CD14-positive monocyte (primary cell): ENCODE data around the gene INTS15. TPM values are rescaled to one million over a fixed set of nuclear protein-coding genes. Genes with fewer than 3 reads are reported as not detected.

ENCODE experiments used
- DNase-seq, 3 donors: peaks; one replicate each; pipeline ENCODE4 v3.0.0-alpha.2; 2011 to 2022
- H2AFZ ChIP-seq: 2 replicates; pipeline ENCODE4 v1.6.0; 2012; ENCODE audit warnings: mild to moderate bottlenecking, low read depth, low read length, inconsistent platforms; ENCODE audit not compliant: insufficient read depth, poor library complexity, severe bottlenecking
- H3K27ac ChIP-seq, 2 donors: 1 replicate in 1 of 2; 2 replicates in 1 of 2; pipeline ENCODE4 v1.5.1; 2012 to 2013; ENCODE audit warnings: low read length in 2 of 2, control low read depth in 1 of 2, inconsistent platforms in 1 of 2, low read depth in 1 of 2, mild to moderate bottlenecking in 1 of 2
- H3K27me3 ChIP-seq, 2 donors: one replicate each; pipeline versions ENCODE4 v1.6.0 to v1.6.1; 2011 to 2013; ENCODE audit warnings: low read length in 2 of 2; ENCODE audit not compliant: control insufficient read depth in 2 of 2, insufficient read depth in 2 of 2
- H3K36me3 ChIP-seq, 2 donors: replicated peaks in 1 of 2; 1 replicate in 1 of 2; 2 replicates in 1 of 2; pipeline versions ENCODE4 v1.5.1 to v1.6.1; 2012 to 2013; ENCODE audit warnings: low read length in 2 of 2, control low read depth in 1 of 2, inconsistent platforms in 1 of 2, mild to moderate bottlenecking in 1 of 2; ENCODE audit not compliant: insufficient read depth in 2 of 2, control insufficient read depth in 1 of 2
- H3K4me1 ChIP-seq, 2 donors: 1 replicate in 1 of 2; 2 replicates in 1 of 2; pipeline versions ENCODE4 v1.5.1 to v1.6.1; 2012 to 2013; ENCODE audit warnings: low read length in 2 of 2, control low read depth in 1 of 2, inconsistent platforms in 1 of 2, mild to moderate bottlenecking in 1 of 2, moderate library complexity in 1 of 2; ENCODE audit not compliant: insufficient read depth in 2 of 2, control insufficient read depth in 1 of 2
- H3K4me2 ChIP-seq: replicated peaks from 2 replicates; pipeline ENCODE3; 2012; ENCODE audit warnings: low read length, moderate library complexity, mild to moderate bottlenecking; ENCODE audit not compliant: poor library complexity, severe bottlenecking; ENCODE audit errors: extremely low read depth
- H3K4me3 ChIP-seq, 3 experiments: fragments of 200-600 bp in 1 of 3; sonication (generic) in 1 of 3; replicated peaks in 1 of 3; 1 replicate in 2 of 3; 2 replicates in 1 of 3; pipeline ENCODE4 v1.5.1; 2011 to 2013; ENCODE audit warnings: low read length in 3 of 3, mild to moderate bottlenecking in 3 of 3, control low read depth in 2 of 3, low read depth in 2 of 3, inconsistent platforms in 1 of 3, moderate library complexity in 1 of 3
- H3K79me2 ChIP-seq: 2 replicates; pipeline ENCODE4 v1.6.0; 2012; ENCODE audit warnings: mild to moderate bottlenecking, control low read depth, inconsistent platforms, low read length, moderate library complexity; ENCODE audit not compliant: insufficient read depth
- H3K9ac ChIP-seq: 2 replicates; pipeline ENCODE4 v1.6.0; 2017; ENCODE audit warnings: low read length, mild to moderate bottlenecking; ENCODE audit not compliant: insufficient read depth, poor library complexity, severe bottlenecking
- H3K9me3 ChIP-seq, 2 donors: replicated peaks in 1 of 2; 1 replicate in 1 of 2; 2 replicates in 1 of 2; pipeline versions ENCODE4 v1.5.1 to v1.6.1; 2012 to 2013; ENCODE audit warnings: low read length in 2 of 2, control low read depth in 1 of 2; ENCODE audit not compliant: control insufficient read depth in 1 of 2, insufficient read depth in 1 of 2
- H4K20me1 ChIP-seq: 2 replicates; pipeline ENCODE4 v1.6.0; 2012; ENCODE audit warnings: mild to moderate bottlenecking, low read length, control low read depth, moderate library complexity; ENCODE audit not compliant: insufficient read depth
- H3K27ac Mint-ChIP-seq, 7 donors: one replicate each; pipeline ENCODE4 v1.8.0; 2020; ENCODE audit warnings: mild to moderate bottlenecking in 7 of 7, mixed read lengths in 7 of 7, moderate library complexity in 6 of 7, inconsistent platforms in 2 of 7
- H3K27me3 Mint-ChIP-seq, 3 donors: one replicate each; pipeline ENCODE4 v1.8.0; 2021 to 2022; ENCODE audit warnings: low read depth in 3 of 3, mild to moderate bottlenecking in 3 of 3, mixed read lengths in 3 of 3, moderate library complexity in 3 of 3, inconsistent platforms in 1 of 3
- H3K36me3 Mint-ChIP-seq, 2 donors: one replicate each; pipeline ENCODE4 v1.8.0; 2020; ENCODE audit warnings: mixed read lengths in 2 of 2, inconsistent platforms in 1 of 2, mild to moderate bottlenecking in 1 of 2
- H3K4me1 Mint-ChIP-seq: one replicate; pipeline ENCODE4 v1.8.0; 2020; ENCODE audit warnings: mild to moderate bottlenecking, mixed read lengths
- H3K4me3 Mint-ChIP-seq, 2 donors: one replicate each; pipeline ENCODE4 v1.8.0; 2020; ENCODE audit warnings: mild to moderate bottlenecking in 2 of 2, mixed read lengths in 2 of 2, moderate library complexity in 1 of 2
- H3K9me3 Mint-ChIP-seq, 7 donors: one replicate each; pipeline ENCODE4 v1.8.0; 2020 to 2022; ENCODE audit warnings: mixed read lengths in 7 of 7, mild to moderate bottlenecking in 6 of 7, moderate library complexity in 6 of 7, inconsistent platforms in 2 of 7
- CTCF ChIP-seq: fragments of 200-600 bp; IDR thresholded peaks from one replicate; pipeline ENCODE4 v1.8.0; 2022; ENCODE audit warnings: antibody characterized with exemption, mild to moderate bottlenecking
- WGBS: methylation state at CpG from one replicate; pipeline ENCODE4 v1.1.5; 2013; ENCODE audit warnings: missing lambda C conversion rate; ENCODE audit not compliant: insufficient coverage; 5-methylcytosine and 5-hydroxymethylcytosine counted together
- intact Hi-C, 2 donors: fragments of 100-400 bp; cut with micrococcal nuclease; formaldehyde crosslinking; loops; one replicate each; pipeline versions ENCODE4 v1.15.0 to v1.15.1; 2023
- polyA plus RNA-seq, 3 donors: library from polyadenylated mRNA; depleted of rRNA in 1 of 3; unstranded in 2 of 3; stranded (reverse) in 1 of 3; fragments of 300-500 nt in 2 of 3; fragments of >200 nt in 1 of 3; fragmentation: Illumina TruSeq in 2 of 3; gene quantifications; 1 replicate in 2 of 3; 2 replicates in 1 of 3; pipeline ENCODE4 v1.2.3, GENCODE V29; 2012 to 2021

Gene INTS15
- polyA plus RNA-seq, 3 donors = 16.9 to 32.7 (median 17.2) TPM

GRCh38 chr7:6563936-6564770 lies 25.7 kb upstream of the INTS15 start:
- H3K27ac ChIP-seq = no peak overlapping the region
- no peak for DNase-seq
- Mint-ChIP-seq H3K4me3 (no peak overlapping the region), H3K9me3 (no peaks in the 10 kb centered on the region), H3K27ac (no peak overlapping the region), H3K36me3 (no peaks in the 10 kb centered on the region), H3K27me3 (peaks cover 8 to 9% (median 9%) of the 10 kb centered on the region in 3 donors), H3K4me1 (no peaks in the 10 kb centered on the region)
- no peaks in the 10 kb centered on the region for H3K79me2 ChIP-seq
- no peaks in the 10 kb centered on the region for H4K20me1 ChIP-seq
- WGBS = 84% methylated on average over 5 of the region's 12 CpGs
- no peak overlapping the region for H2AFZ ChIP-seq
- H3K4me2 ChIP-seq = no peak overlapping the region
- no peak overlapping the region for H3K4me3 ChIP-seq
- H3K9ac ChIP-seq = no peak overlapping the region
- TF ChIP-seq CTCF = no peak
- H3K4me1 ChIP-seq = no peaks in the 10 kb centered on the region
- no peaks in the 10 kb centered on the region for H3K9me3 ChIP-seq
- intact Hi-C loops = no loop called here
- H3K27me3 ChIP-seq = no peaks in the 10 kb centered on the region
- no peaks in the 10 kb centered on the region for H3K36me3 ChIP-seq

GRCh38 chr7:6565655-6566054 lies 24.2 kb upstream of the INTS15 start:
- no peaks in the 10 kb centered on the region for H3K36me3 Mint-ChIP-seq
- H3K79me2 ChIP-seq = no peaks in the 10 kb centered on the region
- H3K36me3 ChIP-seq = no peaks in the 10 kb centered on the region
- no peaks in the 10 kb centered on the region for H4K20me1 ChIP-seq
- H3K27me3 Mint-ChIP-seq = peaks cover 5 to 9% (median 6%) of the 10 kb centered on the region in 3 donors
- H3K9me3 Mint-ChIP-seq = no peaks in the 10 kb centered on the region
- no peak overlapping the region for H2AFZ ChIP-seq
- intact Hi-C loops = no loop called here
- TF ChIP-seq CTCF = no peak
- no peak overlapping the region for H3K4me2 ChIP-seq
- no peak overlapping the region for H3K9ac ChIP-seq
- H3K4me1 ChIP-seq = no peaks in the 10 kb centered on the region
- no peak overlapping the region for H3K4me3 Mint-ChIP-seq
- no peaks in the 10 kb centered on the region for H3K9me3 ChIP-seq
- H3K27ac Mint-ChIP-seq = no peak overlapping the region
- no peaks in the 10 kb centered on the region for H3K27me3 ChIP-seq
- no peak overlapping the region for H3K4me3 ChIP-seq
- H3K27ac ChIP-seq = no peak overlapping the region
- 100% methylated on average over 3 of the region's 4 CpGs for WGBS
- no peaks in the 10 kb centered on the region for H3K4me1 Mint-ChIP-seq
- no peak for DNase-seq
